HEK293 (cell line): ENCODE measurements around the gene SNX8.

Source experiments
- CTCF ChIA-PET: fragments of 350-600 bp; formaldehyde crosslinking; extraction: SDS; loops from one replicate; lab custom pipeline; 2021; ENCODE audit warnings: antibody characterized with exemption; lab: Yijun Ruan, JAX
- POLR2A ChIA-PET: fragments of 300-600 bp; formaldehyde crosslinking; extraction: SDS; loops from one replicate; lab custom pipeline; 2020; ENCODE audit warnings: antibody characterized with exemption, inconsistent platforms; lab: Yijun Ruan, JAX
- H3K27ac ChIP-seq: fragments of 200-500 bp; sonication (Bioruptor generic); 2 replicates; pipeline ENCODE4 v1.5.1; 2014; ENCODE audit warnings: low read depth, low read length, control low read depth, inconsistent platforms; ENCODE audit errors: extremely low read depth
- H3K36me3 ChIP-seq, 2 experiments: fragments of 200-500 bp in 1 of 2; sonication (Bioruptor generic) in 1 of 2; 1 replicate in 1 of 2; 2 replicates in 1 of 2; pipeline ENCODE4 v1.5.1; 2014 to 2017; ENCODE audit warnings: inconsistent platforms in 2 of 2, low read length in 2 of 2; ENCODE audit not compliant: control insufficient read depth in 2 of 2, insufficient read depth in 1 of 2
- H3K4me1 ChIP-seq: fragments of 200-500 bp; sonication (Bioruptor generic); 2 replicates; pipeline ENCODE4 v1.5.1; 2014; ENCODE audit warnings: mild to moderate bottlenecking, low read length, inconsistent platforms; ENCODE audit not compliant: control insufficient read depth, insufficient read depth
- H3K4me3 ChIP-seq: 2 replicates; pipeline ENCODE4 v1.5.1; 2011; ENCODE audit warnings: low read depth, mild to moderate bottlenecking, control low read depth, low read length, moderate library complexity
- H3K9me3 ChIP-seq: fragments of 200-500 bp; sonication (Bioruptor generic); 2 replicates; pipeline ENCODE4 v1.5.1; 2014; ENCODE audit warnings: low read depth, low read length, inconsistent platforms; ENCODE audit not compliant: control insufficient read depth, insufficient read depth
- HOXD13 ChIP-seq: sonication (generic); formaldehyde crosslinking; IDR thresholded peaks from 2 replicates; pipeline ENCODE4 v1.8.0; 2022; ENCODE audit warnings: missing genetic modification reagents, borderline replicate concordance
- IKZF3 ChIP-seq: fragments of 450-650 bp; IDR thresholded peaks from 2 replicates; pipeline ENCODE4 v1.5.0; 2018; ENCODE audit warnings: missing biosample characterization, mild to moderate bottlenecking, missing genetic modification characterization, moderate library complexity
- SALL2 ChIP-seq: fragments of 450-650 bp; formaldehyde crosslinking; IDR thresholded peaks from 2 replicates; pipeline ENCODE4 v1.5.0; 2017; ENCODE audit warnings: missing biosample characterization, mild to moderate bottlenecking, missing genetic modification characterization, borderline replicate concordance
- ZBTB26 ChIP-seq: fragments of 450-650 bp; formaldehyde crosslinking; optimal IDR thresholded peaks from 2 replicates; pipeline ENCODE3; 2016; ENCODE audit warnings: missing biosample characterization, mild to moderate bottlenecking, missing genetic modification characterization
- ZBTB44 ChIP-seq: fragments of 450-650 bp; IDR thresholded peaks from 2 replicates; pipeline ENCODE4 v1.5.1; 2018; ENCODE audit warnings: missing biosample characterization, mild to moderate bottlenecking, missing genetic modification characterization
- ZBTB48 ChIP-seq: fragments of 450-650 bp; formaldehyde crosslinking; IDR thresholded peaks from 2 replicates; pipeline ENCODE4 v1.5.1; 2016; ENCODE audit warnings: missing biosample characterization, missing genetic modification characterization
- ZFP3 ChIP-seq: fragments of 450-650 bp; formaldehyde crosslinking; IDR thresholded peaks from 2 replicates; pipeline ENCODE4 v1.5.1; 2016; ENCODE audit warnings: low read depth, missing biosample characterization, missing genetic modification characterization
- ZFP41 ChIP-seq: fragments of 450-650 bp; formaldehyde crosslinking; IDR thresholded peaks from 2 replicates; pipeline ENCODE4 v1.5.1; 2016; ENCODE audit warnings: missing biosample characterization, missing genetic modification characterization, borderline replicate concordance
- ZFP69B ChIP-seq: fragments of 450-650 bp; formaldehyde crosslinking; IDR thresholded peaks from 2 replicates; pipeline ENCODE4 v1.5.1; 2016; ENCODE audit warnings: missing biosample characterization, missing genetic modification characterization
- ZNF23 ChIP-seq: fragments of 450-650 bp; formaldehyde crosslinking; IDR thresholded peaks from 2 replicates; pipeline ENCODE4 v1.5.1; 2016; ENCODE audit warnings: missing biosample characterization, missing genetic modification characterization, borderline replicate concordance
- ZNF248 ChIP-seq: fragments of 450-650 bp; formaldehyde crosslinking; IDR thresholded peaks from 2 replicates; pipeline ENCODE4 v1.5.1; 2017; ENCODE audit warnings: missing biosample characterization, missing genetic modification characterization
- ZNF341 ChIP-seq: fragments of 450-650 bp; formaldehyde crosslinking; IDR thresholded peaks from 2 replicates; pipeline ENCODE4; 2016; ENCODE audit warnings: low read depth, missing biosample characterization, missing genetic modification characterization
- ZNF391 ChIP-seq: fragments of 450-650 bp; formaldehyde crosslinking; IDR thresholded peaks from 2 replicates; pipeline ENCODE4 v1.5.1; 2016; ENCODE audit warnings: low read depth, missing biosample characterization, missing genetic modification characterization, borderline replicate concordance
- ZNF398 ChIP-seq: fragments of 450-650 bp; formaldehyde crosslinking; IDR thresholded peaks from 2 replicates; pipeline ENCODE4 v1.5.1; 2017; ENCODE audit warnings: missing biosample characterization, missing genetic modification characterization
- ZNF513 ChIP-seq: fragments of 450-650 bp; IDR thresholded peaks from 2 replicates; pipeline ENCODE4 v1.5.1; 2018; ENCODE audit warnings: missing biosample characterization, missing genetic modification characterization
- ZNF555 ChIP-seq: fragments of 450-650 bp; formaldehyde crosslinking; conservative IDR thresholded peaks from 2 replicates; pipeline ENCODE4 v1.5.1; 2017; ENCODE audit warnings: missing biosample characterization, mild to moderate bottlenecking, missing genetic modification characterization, inconsistent platforms
- ZNF558 ChIP-seq: fragments of 450-650 bp; formaldehyde crosslinking; IDR thresholded peaks from 2 replicates; pipeline ENCODE4 v1.5.1; 2016; ENCODE audit warnings: missing biosample characterization, missing genetic modification characterization
- ZNF561 ChIP-seq: fragments of 450-650 bp; IDR thresholded peaks from 2 replicates; pipeline ENCODE4 v1.5.1; 2018; ENCODE audit warnings: missing biosample characterization, missing genetic modification characterization, borderline replicate concordance
- ZNF621 ChIP-seq: fragments of 450-650 bp; formaldehyde crosslinking; IDR thresholded peaks from 2 replicates; pipeline ENCODE4 v1.5.1; 2017; ENCODE audit warnings: missing biosample characterization, missing genetic modification characterization
- ZNF623 ChIP-seq: fragments of 450-650 bp; formaldehyde crosslinking; IDR thresholded peaks from 2 replicates; pipeline ENCODE4 v1.5.1; 2016; ENCODE audit warnings: missing biosample characterization, missing genetic modification characterization
- ZNF629 ChIP-seq: fragments of 450-650 bp; formaldehyde crosslinking; IDR thresholded peaks from 2 replicates; pipeline ENCODE4 v1.5.1; 2017; ENCODE audit warnings: missing biosample characterization, missing genetic modification characterization
- ZNF660 ChIP-seq: fragments of 450-650 bp; IDR thresholded peaks from 2 replicates; pipeline ENCODE4 v1.5.1; 2018; ENCODE audit warnings: missing biosample characterization, mild to moderate bottlenecking, missing genetic modification characterization
- ZNF677 ChIP-seq: fragments of 450-650 bp; IDR thresholded peaks from 2 replicates; pipeline ENCODE4 v1.5.0; 2018; ENCODE audit warnings: missing biosample characterization, mild to moderate bottlenecking, missing genetic modification characterization, moderate library complexity
- ZSCAN4 ChIP-seq: fragments of 450-650 bp; formaldehyde crosslinking; IDR thresholded peaks from 2 replicates; pipeline ENCODE4 v1.5.1; 2017; ENCODE audit warnings: missing biosample characterization, missing genetic modification characterization
- TF ChIP-seq, protein P1 (sequence below): fragments of 450-650 bp; formaldehyde crosslinking; IDR thresholded peaks from 2 replicates; pipeline ENCODE4 v1.5.1; 2016; ENCODE audit warnings: missing biosample characterization, missing genetic modification characterization
- TF ChIP-seq, protein P2 (sequence below): sonication (generic); formaldehyde crosslinking; IDR thresholded peaks from 2 replicates; pipeline ENCODE4 v1.8.1; 2022; ENCODE audit warnings: mild to moderate bottlenecking, moderate library complexity, missing genetic modification reagents

Gene SNX8

DNA sequence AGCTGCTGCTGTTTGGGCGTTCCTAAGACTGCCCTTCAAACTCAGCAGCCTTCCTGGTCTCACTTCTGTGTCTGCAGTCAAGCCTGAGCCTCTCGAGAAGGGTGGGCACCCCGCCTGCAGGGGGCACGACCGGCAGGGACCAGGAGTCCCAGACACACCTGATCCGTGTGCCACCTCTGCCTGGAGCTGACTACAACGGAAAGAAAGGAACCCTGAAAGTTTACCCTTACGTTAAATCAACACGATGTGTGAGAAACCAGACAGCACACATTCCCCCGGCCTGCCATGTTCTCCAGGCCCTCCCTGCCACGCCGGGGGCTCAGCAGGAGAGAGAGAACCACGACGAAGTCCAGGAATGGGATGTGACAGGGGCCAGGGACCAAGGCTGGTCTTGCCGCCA, 86.5 kb downstream of the SNX8 start:
- Histone ChIP-seq H3K4me3 (no peak overlapping the region), H3K36me3 (peaks cover 7 to 77% of the 10 kb centered on the region in 2 experiments), H3K27ac (no peak overlapping the region)
- TF ChIP-seq ZNF621 (tag by site-specific recombination) (no peak), ZNF398 (tag by site-specific recombination) (no peak), ZNF555 (no peak), HOXD13 (CRISPR knock-in tag) (no peak), ZNF677 (no peak), ZNF23 (tag by site-specific recombination) (no peak), ZNF623 (no peak), ZNF558 (tag by site-specific recombination) (no peak), ZSCAN4 (tag by site-specific recombination) (no peak), ZNF513 (tag by site-specific recombination) (no peak), ZFP69B (tag by site-specific recombination) (no peak), ZNF248 (tag by site-specific recombination) (no peak), ZNF391 (tag by site-specific recombination) (no peak), ZBTB26 (tag by site-specific recombination) (no peak), ZNF660 (tag by site-specific recombination) (no peak)
- TF ChIP-seq, protein P1, sequence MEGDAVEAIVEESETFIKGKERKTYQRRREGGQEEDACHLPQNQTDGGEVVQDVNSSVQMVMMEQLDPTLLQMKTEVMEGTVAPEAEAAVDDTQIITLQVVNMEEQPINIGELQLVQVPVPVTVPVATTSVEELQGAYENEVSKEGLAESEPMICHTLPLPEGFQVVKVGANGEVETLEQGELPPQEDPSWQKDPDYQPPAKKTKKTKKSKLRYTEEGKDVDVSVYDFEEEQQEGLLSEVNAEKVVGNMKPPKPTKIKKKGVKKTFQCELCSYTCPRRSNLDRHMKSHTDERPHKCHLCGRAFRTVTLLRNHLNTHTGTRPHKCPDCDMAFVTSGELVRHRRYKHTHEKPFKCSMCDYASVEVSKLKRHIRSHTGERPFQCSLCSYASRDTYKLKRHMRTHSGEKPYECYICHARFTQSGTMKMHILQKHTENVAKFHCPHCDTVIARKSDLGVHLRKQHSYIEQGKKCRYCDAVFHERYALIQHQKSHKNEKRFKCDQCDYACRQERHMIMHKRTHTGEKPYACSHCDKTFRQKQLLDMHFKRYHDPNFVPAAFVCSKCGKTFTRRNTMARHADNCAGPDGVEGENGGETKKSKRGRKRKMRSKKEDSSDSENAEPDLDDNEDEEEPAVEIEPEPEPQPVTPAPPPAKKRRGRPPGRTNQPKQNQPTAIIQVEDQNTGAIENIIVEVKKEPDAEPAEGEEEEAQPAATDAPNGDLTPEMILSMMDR: no peak
- TF ChIP-seq, protein P2, sequence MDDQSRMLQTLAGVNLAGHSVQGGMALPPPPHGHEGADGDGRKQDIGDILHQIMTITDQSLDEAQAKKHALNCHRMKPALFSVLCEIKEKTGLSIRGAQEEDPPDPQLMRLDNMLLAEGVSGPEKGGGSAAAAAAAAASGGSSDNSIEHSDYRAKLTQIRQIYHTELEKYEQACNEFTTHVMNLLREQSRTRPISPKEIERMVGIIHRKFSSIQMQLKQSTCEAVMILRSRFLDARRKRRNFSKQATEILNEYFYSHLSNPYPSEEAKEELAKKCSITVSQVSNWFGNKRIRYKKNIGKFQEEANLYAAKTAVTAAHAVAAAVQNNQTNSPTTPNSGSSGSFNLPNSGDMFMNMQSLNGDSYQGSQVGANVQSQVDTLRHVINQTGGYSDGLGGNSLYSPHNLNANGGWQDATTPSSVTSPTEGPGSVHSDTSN (CRISPR knock-in tag): no peak
- TF ChIP-seq, all 188 proteins: peak for 0
- Histone ChIP-seq H3K4me1 (peaks cover 2% of the 10 kb centered on the region; the same call in 1 of the 2 replicates), H3K9me3 (no peaks in the 10 kb centered on the region)
- ChIA-PET CTCF (interaction anchor here (0.6 kb wide), 2 partner anchors 559 to 1884 kb away, joined by 3 read pairs; no protein-coding TSS in a partner anchor), POLR2A (no interaction called here)

GRCh38 chr7:2225830-2226229, 88.4 kb downstream of the SNX8 start:
- ChIA-PET CTCF (no interaction called here), POLR2A (no interaction called here)
- no peak for TF ChIP-seq ZBTB48 (tag by site-specific recombination)
- TF ChIP-seq IKZF3: no peak
- no peak for TF ChIP-seq ZFP41 (tag by site-specific recombination)
- no peak for TF ChIP-seq ZNF561
- TF ChIP-seq ZNF558 (tag by site-specific recombination): no peak
- TF ChIP-seq SALL2 (tag by site-specific recombination): no peak
- no peak for TF ChIP-seq ZFP3 (tag by site-specific recombination)
- no peak for TF ChIP-seq ZNF341 (tag by site-specific recombination)
- no peak for TF ChIP-seq ZNF629 (tag by site-specific recombination)
- TF ChIP-seq ZBTB44 (tag by site-specific recombination): no peak

More at GRCh38 chr7:2225830-2226229, 88.4 kb downstream of the SNX8 start:
- Histone ChIP-seq H3K4me3 (no peak overlapping the region), H3K4me1 (no peaks in the 10 kb centered on the region), H3K9me3 (no peaks in the 10 kb centered on the region), H3K36me3 (peaks cover 11 to 92% of the 10 kb centered on the region in 2 experiments), H3K27ac (no peak overlapping the region)
